ENCODE data around the gene BMPER. TPM values are rescaled to one million over a fixed set of nuclear protein-coding genes. Genes with fewer than 3 reads are reported as not detected.

Gene BMPER
- polyA plus RNA-seq, 1 experiment: 8.8 TPM

DNA sequence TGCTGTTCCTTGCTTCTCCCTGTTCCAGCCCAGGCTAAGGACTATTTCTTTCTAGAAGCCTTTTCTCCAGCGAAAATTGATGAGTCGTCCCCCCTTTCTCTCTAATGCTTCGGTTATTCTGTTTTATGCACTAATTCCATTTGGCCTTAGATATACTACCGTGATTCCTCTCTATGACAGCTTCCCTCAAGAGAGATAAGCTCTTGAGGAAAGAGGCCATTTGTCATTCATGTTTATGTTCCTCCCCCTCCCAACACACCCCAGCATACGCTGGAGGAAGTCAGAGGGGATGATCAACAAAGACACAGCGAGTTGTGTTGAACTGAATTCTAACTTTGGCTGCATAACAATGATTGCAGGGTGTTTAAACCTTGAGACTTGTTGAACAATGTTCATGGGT, 198.8 kb downstream of the BMPER start:
- ChIA-PET POLR2A (no interaction called here), CTCF (interaction anchor here (0.9 kb wide), 1 partner anchor 8 kb away, joined by 3 read pairs; no protein-coding TSS in a partner anchor)
- Histone ChIP-seq H3K4me3 (ENCODE audit: low read depth, low read length) (no peak overlapping the region), H3K27me3 (ENCODE audit: control insufficient read depth, insufficient read depth, low read length) (no peaks in the 10 kb centered on the region), H3K36me3 (ENCODE audit: control insufficient read depth, insufficient read depth, low read length) (no peaks in the 10 kb centered on the region)
- DNase-seq (ENCODE audit: low read depth): no peak
- TF ChIP-seq, protein P1, sequence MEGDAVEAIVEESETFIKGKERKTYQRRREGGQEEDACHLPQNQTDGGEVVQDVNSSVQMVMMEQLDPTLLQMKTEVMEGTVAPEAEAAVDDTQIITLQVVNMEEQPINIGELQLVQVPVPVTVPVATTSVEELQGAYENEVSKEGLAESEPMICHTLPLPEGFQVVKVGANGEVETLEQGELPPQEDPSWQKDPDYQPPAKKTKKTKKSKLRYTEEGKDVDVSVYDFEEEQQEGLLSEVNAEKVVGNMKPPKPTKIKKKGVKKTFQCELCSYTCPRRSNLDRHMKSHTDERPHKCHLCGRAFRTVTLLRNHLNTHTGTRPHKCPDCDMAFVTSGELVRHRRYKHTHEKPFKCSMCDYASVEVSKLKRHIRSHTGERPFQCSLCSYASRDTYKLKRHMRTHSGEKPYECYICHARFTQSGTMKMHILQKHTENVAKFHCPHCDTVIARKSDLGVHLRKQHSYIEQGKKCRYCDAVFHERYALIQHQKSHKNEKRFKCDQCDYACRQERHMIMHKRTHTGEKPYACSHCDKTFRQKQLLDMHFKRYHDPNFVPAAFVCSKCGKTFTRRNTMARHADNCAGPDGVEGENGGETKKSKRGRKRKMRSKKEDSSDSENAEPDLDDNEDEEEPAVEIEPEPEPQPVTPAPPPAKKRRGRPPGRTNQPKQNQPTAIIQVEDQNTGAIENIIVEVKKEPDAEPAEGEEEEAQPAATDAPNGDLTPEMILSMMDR (IDR thresholded peaks at IDR 0.05; ENCODE audit: insufficient read depth, low read depth, low read length): no peak

DNA sequence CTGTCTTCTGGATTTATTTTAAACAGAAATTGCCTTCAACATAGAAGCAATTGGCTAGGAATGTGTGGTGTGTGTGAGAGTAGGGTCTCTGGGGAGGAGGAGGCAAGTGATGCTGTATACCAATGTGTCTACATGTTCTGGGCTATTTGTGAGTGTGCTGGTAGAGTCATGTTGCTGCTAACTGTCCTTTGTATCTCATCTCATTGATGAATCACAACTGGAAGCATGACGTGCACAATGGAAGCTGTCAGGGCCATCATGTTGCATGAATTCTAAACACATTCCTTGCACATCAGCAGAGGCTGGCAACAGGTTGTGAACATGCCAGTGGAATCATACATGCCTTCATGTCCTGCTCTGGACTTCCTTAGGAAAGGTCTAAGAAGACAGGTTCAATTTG, 199.7 kb downstream of the BMPER start:
- no peaks in the 10 kb centered on the region for H3K36me3 ChIP-seq (ENCODE audit: control insufficient read depth, insufficient read depth, low read length)
- H3K4me3 ChIP-seq (ENCODE audit: low read depth, low read length): no peak overlapping the region
- CTCF ChIA-PET: no interaction called here
- no peak for DNase-seq (ENCODE audit: low read depth)
- TF ChIP-seq, protein P1 (IDR thresholded peaks at IDR 0.05; ENCODE audit: insufficient read depth, low read depth, low read length): no peak
- POLR2A ChIA-PET: no interaction called here
- H3K27me3 ChIP-seq (ENCODE audit: control insufficient read depth, insufficient read depth, low read length): no peaks in the 10 kb centered on the region

DNA sequence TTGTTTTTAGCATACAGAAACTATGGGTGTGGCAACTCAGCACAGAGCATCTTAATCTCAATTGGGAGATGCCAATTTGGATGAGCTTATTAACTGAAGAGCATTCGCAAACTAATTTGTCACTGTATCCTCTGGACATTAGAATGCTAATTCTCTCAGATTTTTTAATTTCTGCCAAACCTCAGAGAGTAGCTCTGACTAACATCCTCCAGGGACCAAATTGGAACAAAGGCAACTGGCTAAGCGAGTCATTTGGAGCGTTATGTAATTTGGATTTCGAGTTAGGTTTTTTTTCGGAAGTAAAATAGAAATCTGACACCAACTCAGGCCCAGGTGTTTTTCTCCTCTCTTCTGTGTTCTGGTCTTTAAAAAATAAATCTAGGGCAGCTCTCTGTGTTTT, 201.9 kb downstream of the BMPER start:
- H3K4me3 ChIP-seq (ENCODE audit: low read depth, low read length): no peak overlapping the region
- no peaks in the 10 kb centered on the region for H3K36me3 ChIP-seq (ENCODE audit: control insufficient read depth, insufficient read depth, low read length)
- TF ChIP-seq, protein P1 (IDR thresholded peaks at IDR 0.05; ENCODE audit: insufficient read depth, low read depth, low read length): no peak
- peak; percentile 22 for DNase-seq (ENCODE audit: low read depth)
- ChIA-PET CTCF (interaction anchor here (0.6 to 1.4 kb wide), 2 partner anchors 11 to 27 kb away, joined by 3 read pairs; no protein-coding TSS in a partner anchor), POLR2A (no interaction called here)
- no peaks in the 10 kb centered on the region for H3K27me3 ChIP-seq (ENCODE audit: control insufficient read depth, insufficient read depth, low read length)

DNA sequence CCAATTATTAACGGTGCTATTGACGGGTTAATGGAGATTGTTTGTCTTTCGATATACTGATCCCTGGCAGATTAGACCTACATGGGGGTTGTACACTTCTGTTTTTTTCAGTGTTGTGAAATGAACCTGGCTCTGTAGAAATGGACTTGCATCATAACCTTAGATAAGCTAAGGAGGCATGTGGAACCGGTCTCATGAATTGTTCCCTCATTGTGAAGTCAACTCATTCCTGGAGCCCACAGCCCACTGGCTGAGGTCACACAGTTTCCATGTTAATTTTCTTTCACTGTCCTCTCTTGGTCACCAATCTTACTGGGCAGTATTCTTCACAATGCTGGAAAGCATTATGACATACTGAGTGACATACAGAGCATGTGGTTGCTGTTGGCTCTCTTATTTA, 202.8 kb downstream of the BMPER start:
- no peak overlapping the region for H3K4me3 ChIP-seq (ENCODE audit: low read depth, low read length)
- no peaks in the 10 kb centered on the region for H3K27me3 ChIP-seq (ENCODE audit: control insufficient read depth, insufficient read depth, low read length)
- ChIA-PET CTCF (no interaction called here), POLR2A (no interaction called here)
- TF ChIP-seq, protein P1 (IDR thresholded peaks at IDR 0.05; ENCODE audit: insufficient read depth, low read depth, low read length): no peak
- DNase-seq (ENCODE audit: low read depth): no peak
- H3K36me3 ChIP-seq (ENCODE audit: control insufficient read depth, insufficient read depth, low read length): no peaks in the 10 kb centered on the region

DNA sequence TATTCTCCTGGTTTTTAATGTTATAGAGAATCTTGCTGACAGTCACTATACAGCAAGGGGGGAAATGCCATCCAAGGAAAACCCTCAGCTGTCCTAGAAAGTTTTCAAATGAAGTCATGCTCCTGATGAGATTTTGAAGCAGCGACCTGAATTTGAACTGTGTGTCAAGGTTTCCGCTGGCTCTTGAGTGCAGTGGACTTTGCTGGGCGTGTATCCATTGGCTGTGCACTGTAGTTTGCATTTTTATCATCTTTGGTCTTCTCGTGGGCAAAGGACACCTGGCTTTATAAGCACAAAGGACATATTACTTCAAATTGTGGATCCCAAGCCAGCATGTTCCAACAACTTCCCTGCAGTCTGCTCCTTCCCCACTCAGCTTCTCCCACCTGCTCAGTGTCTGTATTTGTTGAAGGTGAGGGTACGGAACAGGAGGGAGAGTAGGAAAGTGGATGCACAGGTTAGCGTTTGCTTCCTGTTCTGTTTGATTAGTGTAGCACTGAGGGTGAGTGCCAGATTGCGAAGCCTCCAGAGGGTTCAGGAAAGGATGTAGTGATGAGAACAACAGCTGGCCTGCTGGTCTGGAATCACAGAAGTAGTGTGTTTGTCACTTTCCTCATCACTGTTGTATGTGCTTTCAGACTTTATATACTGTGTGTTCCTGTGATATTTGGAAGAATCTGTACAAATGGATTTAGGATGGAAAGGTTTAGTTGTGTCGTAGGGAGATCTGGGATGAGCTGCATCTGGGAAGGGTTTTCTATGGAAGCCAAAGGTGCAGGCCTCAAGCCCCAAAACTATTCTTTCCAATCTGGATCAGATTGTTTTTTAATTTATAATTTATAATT, 204.8 kb downstream of the BMPER start:
- TF ChIP-seq, protein P1 (IDR thresholded peaks at IDR 0.05; ENCODE audit: insufficient read depth, low read depth, low read length): no peak
- ChIA-PET POLR2A (no interaction called here), CTCF (interaction anchor here (0.6 to 1.0 kb wide), 2 partner anchors 10 to 303 kb away, joined by 3 read pairs; no protein-coding TSS in a partner anchor)
- DNase-seq (ENCODE audit: low read depth): no peak
- no peak overlapping the region for H3K4me3 ChIP-seq (ENCODE audit: low read depth, low read length)
- H3K36me3 ChIP-seq (ENCODE audit: control insufficient read depth, insufficient read depth, low read length): no peaks in the 10 kb centered on the region
- H3K27me3 ChIP-seq (ENCODE audit: control insufficient read depth, insufficient read depth, low read length): no peaks in the 10 kb centered on the region
